HG03139 (cell line): ENCODE results near the gene HHATL.

Source experiments
- ATAC-seq: cut with Tn5 transposase; IDR thresholded peaks from one replicate; pipeline ENCODE4 v1.9.1; 2021; ENCODE audit not compliant: unreplicated experiment

HHATL gene

GRCh38 chr3:42685891-42686820 is 16.4 kb downstream of the HHATL start:
- ATAC-seq: no peak

- ATAC-seq: no peak
Observed at GRCh38 chr3:42685363-42685881, 17.2 kb downstream of the HHATL start, which contains the start of gene KLHL40. Gene KLHL40 (plus strand): TSS chr3:42685537. CDS start chr3:42685619, 82 bp downstream.

GRCh38 chr3:42684632-42685362 is 17.8 kb downstream of the HHATL start:
- no peak for ATAC-seq

GRCh38 chr3:42683875-42684598 is 18.6 kb downstream of the HHATL start:
- ATAC-seq: no peak

- no peak for ATAC-seq
Observed at GRCh38 chr3:42682301-42683070, 20.1 kb downstream of the HHATL start.

GRCh38 chr3:42681361-42682038 is 21.1 kb downstream of the HHATL start:
- no peak for ATAC-seq

- ATAC-seq: no peak
Observed at GRCh38 chr3:42680806-42681205, 21.8 kb downstream of the HHATL start.

GRCh38 chr3:42680271-42680670 is 22.3 kb downstream of the HHATL start:
- no peak for ATAC-seq

- no peak for ATAC-seq
Observed at GRCh38 chr3:42678447-42678846, 24.2 kb downstream of the HHATL start.

GRCh38 chr3:42675909-42676308 is 26.7 kb downstream of the HHATL start:
- ATAC-seq: no peak

- ATAC-seq: no peak
Observed at GRCh38 chr3:42674146-42674545, 28.5 kb downstream of the HHATL start.

- no peak for ATAC-seq
Observed at GRCh38 chr3:42673082-42673481, 29.5 kb downstream of the HHATL start.

- no peak for ATAC-seq
Observed at GRCh38 chr3:42672515-42672914, 30.1 kb downstream of the HHATL start.

GRCh38 chr3:42670670-42671069 is 31.9 kb downstream of the HHATL start:
- ATAC-seq: no peak

- no peak for ATAC-seq
Observed at GRCh38 chr3:42670051-42670576, 32.5 kb downstream of the HHATL start.

GRCh38 chr3:42668793-42669217 is 33.8 kb downstream of the HHATL start:
- no peak for ATAC-seq

GRCh38 chr3:42668413-42668760 is 34.2 kb downstream of the HHATL start:
- ATAC-seq: no peak

GRCh38 chr3:42667523-42668412 is 34.8 kb downstream of the HHATL start:
- no peak for ATAC-seq

- ATAC-seq: no peak
Observed at GRCh38 chr3:42667096-42667522, 35.5 kb downstream of the HHATL start.
